ENCODE results near the gene EBF3.

The EBF3 gene

DNA sequence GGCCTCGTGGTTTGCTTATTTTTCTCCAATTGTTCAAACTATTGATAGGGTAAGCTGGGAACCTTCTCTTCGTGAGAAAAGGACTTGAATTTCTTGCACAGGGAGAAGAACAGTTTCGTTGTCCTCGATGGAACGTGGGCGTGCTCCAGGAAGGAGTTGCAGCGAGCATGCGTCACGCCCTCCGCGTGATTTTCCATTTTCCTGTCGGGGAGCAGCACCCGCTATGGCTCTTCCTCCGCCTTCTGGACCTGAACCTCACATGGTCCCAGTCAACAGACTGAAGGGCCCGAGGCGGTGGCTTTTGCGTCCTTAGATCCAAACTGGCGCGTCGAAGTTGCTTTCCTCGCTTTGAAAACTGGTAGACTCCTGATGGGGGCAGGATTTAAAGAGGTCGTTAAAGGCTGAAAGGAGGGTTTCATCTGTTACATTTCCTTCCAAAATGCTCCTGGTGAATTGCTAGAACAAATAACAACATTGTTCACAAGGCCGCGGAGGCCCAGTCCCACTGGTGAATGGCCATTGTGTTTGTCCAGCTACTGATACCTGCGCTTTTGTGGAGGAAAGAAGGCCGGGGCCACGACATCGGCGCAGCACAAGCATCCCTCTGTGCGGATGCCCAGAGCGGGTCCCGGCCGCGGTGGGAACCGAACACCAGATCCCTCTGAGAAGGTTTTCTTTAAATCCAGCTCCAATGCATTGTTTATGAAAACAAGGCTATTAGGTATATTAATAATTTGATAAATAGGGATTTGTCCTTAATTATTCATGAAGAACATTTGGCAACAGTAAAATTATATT is 75.9 kb downstream of the EBF3 start:
- no peak for DNase-seq

GRCh38 chr10:129887381-129887905 is 76.6 kb downstream of the EBF3 start:
- no peak for DNase-seq

- DNase-seq = no peak
Observed at GRCh38 chr10:129886263-129886662, 77.8 kb downstream of the EBF3 start.

DNA sequence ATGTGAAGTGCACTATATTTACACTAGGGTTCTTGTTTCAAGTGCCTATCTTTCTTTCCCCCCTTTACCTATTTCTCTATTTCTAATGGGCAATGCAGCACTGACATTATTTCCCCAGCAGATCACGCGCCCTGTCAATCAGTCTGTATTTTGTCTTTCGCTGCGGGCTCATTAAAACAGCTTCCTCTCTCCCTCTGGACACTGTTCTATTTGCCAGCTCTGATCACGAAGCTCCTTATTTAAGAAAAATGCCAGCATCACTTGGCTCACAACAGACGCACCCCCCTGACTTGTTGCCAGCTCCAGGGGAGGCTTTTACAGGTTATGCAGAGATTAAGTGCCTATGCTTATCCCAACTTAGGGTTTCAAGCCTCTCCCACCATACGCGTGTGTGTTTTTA is 78.5 kb downstream of the EBF3 start:
- DNase-seq = no peak

DNA sequence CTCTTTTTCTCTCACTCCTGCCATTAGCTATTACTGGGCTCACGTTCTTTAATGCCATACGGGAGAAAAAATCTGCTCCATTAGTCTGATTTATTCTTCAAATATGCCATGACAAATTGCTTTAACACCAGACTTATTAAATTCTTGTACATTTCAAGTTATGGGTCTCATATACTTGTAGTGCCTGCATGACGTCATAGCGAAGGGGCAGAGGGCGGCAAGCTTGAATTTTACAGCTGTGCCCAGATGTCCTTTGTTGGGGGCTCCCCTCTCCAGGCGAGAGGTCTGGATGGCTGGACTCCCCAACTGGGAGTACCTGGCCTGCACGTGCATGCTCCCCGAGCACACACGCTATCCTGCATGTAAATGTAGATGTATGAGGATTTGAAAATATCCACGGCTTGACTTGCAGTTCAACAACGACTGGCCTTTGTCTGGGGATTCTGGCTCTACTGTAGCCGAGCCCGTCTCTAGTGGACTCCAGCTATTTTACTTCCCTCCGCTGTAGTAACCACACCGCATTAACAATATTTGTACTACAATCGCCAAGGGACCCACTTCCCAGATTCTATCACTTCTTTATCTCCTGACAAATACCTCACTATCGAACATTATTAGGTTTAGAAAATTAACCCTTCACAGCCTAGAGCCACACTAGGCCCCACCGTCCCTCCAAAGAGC is 79.5 kb downstream of the EBF3 start:
- DNase-seq = no peak

DNA sequence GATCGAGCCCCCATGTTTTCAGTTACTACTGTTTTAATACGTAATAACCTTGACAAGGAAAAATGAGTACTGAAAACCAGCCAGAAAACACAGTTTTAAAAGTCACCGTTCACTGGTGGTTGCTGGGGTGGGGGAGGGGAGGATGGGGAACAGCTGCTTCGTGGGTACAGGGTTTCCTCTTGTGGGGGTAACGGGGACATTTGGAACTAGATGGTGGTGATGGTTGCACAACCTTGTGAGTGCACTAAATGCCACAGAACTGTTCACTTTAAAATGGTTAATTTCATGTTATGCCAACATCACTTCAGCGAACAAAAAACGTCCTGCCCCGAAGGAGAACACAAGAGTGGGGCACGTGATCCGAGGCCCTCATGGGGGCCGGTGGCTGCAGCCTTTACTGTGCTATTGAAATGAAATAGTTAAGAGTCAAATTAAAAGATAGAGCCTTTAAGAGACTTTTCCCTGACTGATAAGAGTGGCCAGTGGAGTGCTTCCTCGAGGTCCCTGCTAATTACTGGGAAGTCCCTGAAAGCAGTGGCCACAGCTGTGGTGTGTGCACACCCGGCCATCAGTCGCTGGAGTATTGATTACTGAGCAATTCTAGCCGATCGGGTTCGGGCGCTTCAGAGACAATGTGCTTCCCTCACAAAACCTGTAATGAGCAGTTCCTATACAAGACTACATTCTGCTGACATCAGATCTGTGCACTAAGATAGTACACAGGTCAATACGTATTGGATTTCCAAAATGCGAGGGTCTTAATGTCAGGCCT is 80.3 kb downstream of the EBF3 start:
- no peak for DNase-seq

DNA sequence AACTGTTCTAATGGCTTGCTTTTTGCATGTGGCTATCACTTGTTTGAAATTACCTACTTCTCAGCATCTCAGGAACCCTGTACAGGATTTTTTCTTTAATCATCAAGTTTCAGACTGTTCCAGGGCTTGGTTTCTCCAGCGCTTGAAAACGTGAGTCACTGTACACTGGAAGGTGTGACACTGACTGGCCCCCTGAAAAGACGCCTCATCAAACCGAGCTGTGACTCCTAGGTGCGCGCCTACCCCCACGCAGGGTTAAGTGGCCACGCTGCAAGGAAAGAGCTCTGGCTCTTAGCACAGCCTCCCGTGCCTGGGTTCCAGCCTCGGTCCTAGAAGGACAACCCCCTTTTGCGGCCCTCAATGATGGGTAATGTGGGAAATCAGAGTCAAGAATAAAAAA is 81.0 kb downstream of the EBF3 start:
- no peak for DNase-seq

DNA sequence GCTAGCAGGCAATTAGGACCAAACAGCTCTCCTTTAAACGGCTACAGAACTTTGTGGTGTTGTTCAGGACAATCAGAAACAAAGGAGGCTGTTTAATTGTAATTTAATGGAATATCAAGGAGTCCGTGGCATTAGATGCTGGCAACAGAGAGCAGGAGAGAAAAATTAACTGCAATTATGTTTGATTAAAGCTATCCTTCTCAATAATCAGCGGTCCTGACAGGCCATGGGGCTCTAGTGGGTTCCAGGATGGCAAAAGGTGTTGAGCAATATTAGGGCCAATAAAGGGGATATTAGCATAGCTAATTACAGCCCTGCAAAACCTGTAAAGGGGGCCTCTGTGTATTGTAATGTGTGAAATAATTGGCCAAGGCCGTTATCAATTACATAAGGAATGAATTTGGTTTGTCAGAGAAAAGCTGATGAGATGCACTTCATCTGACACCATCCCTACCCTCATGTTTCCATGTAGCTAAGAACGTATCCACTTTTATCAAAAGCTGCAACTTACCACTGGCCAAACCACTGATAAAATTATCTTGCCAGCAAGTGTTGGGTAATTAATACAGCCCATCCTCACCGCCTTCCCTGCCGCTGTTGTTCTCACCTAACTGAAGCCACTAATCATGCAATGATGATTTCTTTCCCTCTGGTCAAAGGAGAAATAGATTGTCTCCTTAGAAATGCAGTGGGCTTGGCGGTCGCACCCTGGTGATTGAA is 81.6 kb downstream of the EBF3 start:
- no peak for DNase-seq

GRCh38 chr10:129881641-129882040 is 82.4 kb downstream of the EBF3 start:
- DNase-seq = no peak

GRCh38 chr10:129880191-129880870 is 83.7 kb downstream of the EBF3 start:
- DNase-seq = no peak

- no peak for DNase-seq
Observed at GRCh38 chr10:129879655-129880054, 84.4 kb downstream of the EBF3 start.

DNA sequence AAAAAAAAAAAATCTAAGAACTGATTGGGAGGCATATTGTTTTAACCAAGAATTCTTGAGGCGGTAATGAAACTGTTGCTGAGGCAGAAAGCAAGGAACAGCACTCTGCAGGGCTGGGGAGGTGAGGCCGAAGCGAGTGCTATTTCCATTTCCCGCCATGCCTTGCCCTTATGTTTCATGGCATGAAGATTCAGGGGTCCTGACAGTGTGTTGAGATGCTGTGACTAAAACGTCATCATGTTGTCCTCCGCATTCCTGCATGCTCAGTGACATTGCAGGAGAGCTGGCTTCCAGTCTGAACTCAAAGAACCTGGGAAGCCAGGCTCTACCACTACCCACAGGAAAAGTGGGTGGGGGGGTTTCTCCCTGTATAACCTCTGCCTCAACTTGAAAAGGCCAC is 85.2 kb downstream of the EBF3 start:
- no peak for DNase-seq

DNA sequence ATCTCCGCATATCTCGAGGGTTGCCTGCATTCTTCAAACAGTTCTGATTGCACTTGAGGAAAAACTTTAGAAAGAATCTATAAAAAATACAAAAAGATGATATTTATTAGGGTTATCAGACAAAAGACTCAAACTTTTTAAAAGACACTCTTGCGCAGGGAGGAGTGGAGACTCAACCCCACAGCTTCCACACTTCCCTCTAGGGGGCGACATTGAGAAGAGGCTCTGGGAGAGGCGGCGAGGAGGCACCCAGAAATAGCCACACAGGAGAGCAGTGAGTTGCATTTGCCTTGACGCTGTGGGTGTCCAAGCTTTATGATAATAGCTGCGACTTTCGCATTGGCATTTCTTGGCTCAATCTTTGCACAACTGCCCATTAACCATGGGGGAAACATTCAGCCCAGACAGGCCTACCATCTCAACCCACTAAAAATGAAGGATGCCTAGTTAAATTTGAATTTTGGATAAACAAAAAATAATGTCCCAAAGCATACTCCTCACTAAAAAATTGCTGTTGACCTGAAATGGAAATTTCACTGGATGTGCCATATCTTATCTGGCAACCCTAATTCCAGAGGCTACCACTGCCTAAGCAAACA is 86.2 kb downstream of the EBF3 start:
- peak; percentile 31 for DNase-seq

DNA sequence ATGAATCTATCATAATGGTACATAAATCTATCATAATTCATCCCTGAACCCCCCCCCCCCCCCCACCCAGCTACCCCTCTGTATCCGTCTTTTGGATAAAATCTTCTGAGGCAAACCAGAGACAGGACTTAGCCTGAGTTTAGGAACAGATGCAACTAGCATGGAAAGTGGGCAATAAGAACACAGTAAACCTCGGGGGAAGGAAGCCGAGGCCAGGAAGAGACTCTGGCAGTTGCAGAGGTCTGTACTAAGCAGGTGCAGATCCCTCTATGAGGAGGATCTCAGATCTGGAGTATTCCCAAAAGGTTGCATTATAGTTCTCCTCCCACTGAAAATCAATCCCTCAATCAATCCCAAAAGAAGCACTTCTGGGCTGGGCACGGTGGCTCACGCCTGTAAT is 87.2 kb downstream of the EBF3 start:
- DNase-seq = no peak

- no peak for DNase-seq
Observed at GRCh38 chr10:129875993-129876726, 87.9 kb downstream of the EBF3 start.

DNA sequence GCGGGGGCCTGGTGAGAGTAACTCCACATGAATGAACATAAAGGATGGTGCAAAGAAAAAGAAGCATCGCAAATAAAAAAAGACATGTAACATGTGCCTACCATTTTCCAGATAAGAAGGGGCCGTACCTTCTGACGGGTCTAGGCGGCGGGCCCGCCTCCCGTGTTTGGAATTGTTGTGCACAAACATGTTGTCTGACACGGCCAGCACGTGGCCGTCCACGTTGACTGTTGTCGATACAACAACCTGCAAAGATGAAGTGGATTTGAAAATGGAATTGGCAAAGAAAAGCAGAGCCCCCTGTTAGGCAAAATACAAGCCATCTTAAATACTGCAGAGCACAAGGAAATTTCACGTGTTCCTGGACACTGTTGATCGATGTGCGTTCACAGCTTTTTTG is 90.7 kb downstream of the EBF3 start:
- no peak for DNase-seq

DNA sequence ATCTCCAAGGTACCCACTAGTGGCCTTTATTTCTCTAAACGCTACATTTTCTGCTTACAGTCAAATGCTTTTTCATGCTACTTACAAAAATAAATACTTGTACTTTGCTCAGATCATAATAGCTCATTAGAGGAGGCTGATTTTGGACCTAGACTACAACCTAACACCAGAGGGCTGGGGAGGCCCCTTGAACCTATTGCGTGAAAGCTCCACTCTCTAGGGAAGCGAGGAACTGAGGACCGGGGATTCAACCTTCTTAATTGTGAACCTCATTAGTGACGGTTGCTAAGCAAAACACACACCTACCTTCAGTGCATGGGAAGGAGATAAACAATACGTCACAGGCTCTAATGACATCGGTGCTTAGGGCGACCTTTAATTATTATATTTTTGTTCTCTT is 92.1 kb downstream of the EBF3 start:
- no peak for DNase-seq

GRCh38 chr10:129870961-129871621 is 93.0 kb downstream of the EBF3 start:
- no peak for DNase-seq

DNA sequence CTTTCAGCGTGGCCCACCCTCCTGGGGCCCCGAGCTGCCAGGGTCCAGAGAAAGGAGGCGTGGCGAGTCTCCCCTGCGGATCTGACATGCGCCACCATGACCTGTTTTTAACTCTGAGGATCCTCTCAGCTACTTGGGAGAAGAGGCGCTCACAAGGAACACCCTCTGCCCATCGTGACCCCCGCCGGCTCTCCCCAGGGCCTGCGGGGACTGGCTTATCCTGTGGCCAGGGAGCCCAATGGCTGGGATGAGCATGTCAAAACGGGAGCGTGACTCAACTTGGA is 93.7 kb downstream of the EBF3 start:
- no peak for DNase-seq

DNA sequence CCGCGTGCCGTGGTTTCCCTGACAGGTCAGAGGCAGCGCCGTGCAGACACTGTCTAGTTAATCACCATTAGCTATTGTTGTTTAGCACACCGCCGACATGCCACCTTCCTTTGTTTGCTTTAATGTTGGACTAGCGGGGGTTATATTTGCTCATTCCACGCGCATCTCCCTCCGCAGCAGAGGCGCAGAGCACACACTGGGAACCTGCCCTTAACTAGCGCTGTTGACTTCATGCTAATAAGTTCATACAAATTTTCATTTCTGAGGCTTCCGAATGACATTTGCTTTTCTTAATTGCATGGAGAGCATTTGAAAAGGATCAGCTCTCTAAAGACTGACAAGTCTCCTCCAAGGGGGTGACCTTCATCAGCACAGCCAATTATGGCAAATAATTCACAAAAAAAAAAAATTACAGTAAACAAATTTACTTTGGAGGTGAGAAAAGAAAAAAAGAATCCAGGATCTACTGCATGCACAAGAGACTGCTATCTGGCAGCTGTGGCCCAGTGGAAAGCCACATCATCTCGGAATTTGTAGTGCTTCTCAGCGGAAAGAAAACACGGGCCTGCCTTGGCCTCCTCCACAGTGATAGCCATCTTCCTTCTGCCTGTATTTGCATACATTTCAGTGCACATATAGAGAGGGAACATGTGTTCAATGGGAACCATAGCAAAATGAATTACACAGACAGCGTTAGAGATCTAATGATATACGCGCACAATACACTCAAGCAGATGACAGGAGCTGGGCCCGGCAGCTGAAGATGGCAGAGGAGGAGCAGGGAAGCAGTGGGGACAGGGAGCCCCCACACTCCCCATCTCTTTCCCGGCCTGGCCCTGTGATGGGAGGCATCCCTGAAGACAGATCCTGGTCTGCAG is 94.2 kb downstream of the EBF3 start:
- no peak for DNase-seq
